A549 treated with DMSO at 1 μM for 4 hours (cell line): Measurements from ENCODE around the gene NPY1R. TPM values are rescaled to one million over a fixed set of nuclear protein-coding genes. Genes with fewer than 3 reads are reported as not detected.

Experiments used
- total RNA-seq: library from RNA; stranded (reverse); fragments of 200-300 nt; extraction: Qiagen RNA extraction; gene quantifications from 5 replicates; pipeline ENCODE4 v1.2.3, GENCODE V29; 2022; ENCODE audit warnings: low read depth

Gene NPY1R
- 0.03 to 0.09 TPM (median 0.06 TPM) in 4 of 5 replicates, not detected in the other for total RNA-seq

DNA sequence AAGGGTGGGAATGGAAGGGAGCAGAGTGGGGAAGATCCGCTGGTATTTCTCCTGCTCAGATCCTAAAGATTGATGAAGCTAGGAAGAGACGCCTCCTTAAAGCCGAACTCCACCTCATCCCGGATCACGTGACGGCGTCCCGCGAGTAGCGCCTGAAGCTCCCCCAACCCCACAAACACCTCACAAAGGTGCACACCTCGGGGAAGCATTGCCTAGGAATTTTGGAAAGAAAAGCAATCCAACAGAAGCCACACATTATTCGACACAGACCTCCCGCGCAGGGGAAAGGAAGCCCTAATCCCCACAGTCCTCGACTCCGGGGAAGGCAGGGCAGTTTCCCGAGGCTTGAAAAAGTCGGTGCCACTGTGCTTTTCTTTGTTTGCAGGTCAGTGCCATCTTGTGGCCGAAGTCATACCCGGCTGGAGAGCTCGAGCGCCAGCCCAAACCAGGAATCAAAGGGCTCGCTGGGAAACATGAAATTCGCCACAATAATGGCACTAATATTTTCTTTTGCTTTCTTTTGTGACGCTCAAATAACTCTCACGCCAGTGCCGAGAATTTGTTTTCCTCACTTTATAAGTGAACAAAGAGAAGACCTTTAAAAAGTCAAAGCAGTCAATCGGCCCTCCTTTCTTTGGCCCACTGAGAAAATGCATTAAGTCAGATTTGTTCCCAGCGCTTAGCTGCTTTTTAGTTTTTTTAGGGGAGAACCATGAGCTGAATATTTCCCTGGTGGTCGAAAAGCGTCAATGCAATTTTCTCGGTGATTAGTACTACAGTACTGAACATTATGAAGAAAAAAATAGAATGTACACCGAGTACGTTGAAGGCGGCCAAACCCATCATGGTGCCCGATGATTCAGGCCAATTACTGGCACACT, at the start of gene NPY1R:
Gene NPY1R (minus strand): TSS at position 71 of the 881 bp plus-strand sequence. CDS start 6,042 bp downstream, outside the sequence.

DNA sequence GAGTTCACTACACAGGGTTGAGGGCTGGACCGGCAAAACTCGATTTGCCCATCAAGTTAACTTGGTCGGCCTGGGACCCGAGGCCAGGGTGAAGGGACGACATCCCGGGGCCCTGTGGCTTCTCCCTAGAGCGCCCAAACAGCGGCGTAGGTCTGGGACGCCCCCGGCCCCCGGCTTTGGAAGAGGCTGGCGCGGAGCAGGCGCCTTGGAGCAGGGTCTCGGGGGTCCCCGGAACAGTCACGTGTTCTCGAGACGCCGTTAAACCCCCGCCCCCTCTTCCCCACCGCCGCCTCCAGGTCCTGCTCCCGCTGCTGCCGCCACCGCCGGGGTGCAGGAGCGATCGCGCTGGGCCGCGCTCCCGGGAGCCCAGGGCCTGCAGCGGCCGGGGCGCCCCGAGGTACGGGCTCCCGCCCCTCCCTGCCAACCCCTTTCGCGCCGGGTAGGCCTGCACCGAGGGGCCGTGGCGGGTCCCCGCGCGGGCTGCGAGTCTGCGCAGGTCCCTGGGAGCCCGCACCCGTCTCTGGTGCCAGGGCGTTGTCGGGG, 11.3 kb upstream of the NPY1R start, which contains the start of gene NPY5R:
Gene NPY5R (plus strand): TSS at position 289 of the 543 bp plus-strand sequence. CDS start 6,382 bp downstream, outside the sequence.

Other genes starting within 250 kb of the NPY1R start
- gene NAF1, start 165.7 kb downstream of the NPY1R start, total RNA-seq, result 14.4 to 19.4 TPM (median 17.3 TPM) in 5 replicates
- not detected in 5 replicates for gene NPY5R, start 11.3 kb upstream of the NPY1R start, total RNA-seq
- not detected in 5 replicates for gene TKTL2, start 141.2 kb upstream of the NPY1R start, total RNA-seq
- 21.8 to 31.1 TPM (median 24.2 TPM) in 5 replicates for gene TMA16, start 162.1 kb upstream of the NPY1R start, total RNA-seq